Kidney (tissue), 22 donors: Measurements from ENCODE around the gene UGT2B7. TPM values are rescaled to one million over a fixed set of nuclear protein-coding genes. Genes with fewer than 3 reads are reported as not detected.
A peak's percentile ranks its signal among the peaks of the same experiment; 100 is the strongest.
"Not testable (repeated sequence)": the region's sequence is repeated elsewhere in the genome, so short reads cannot be mapped to it uniquely, and the experiment has no call there.

ENCODE experiments used
- DNase-seq, 5 donors: peaks; one replicate each; pipeline ENCODE4 v3.0.0-alpha.2; 2013 to 2020
- FAIRE-seq: peaks from 2 replicates; lab custom pipeline; 2012; peaks lifted over from hg19 to GRCh38; lab: Jason Lieb, UNC
- H3K27ac ChIP-seq, 2 donors: one replicate each; pipeline ENCODE4 v1.7.0; 2013; ENCODE audit warnings: low read depth in 2 of 2, low read length in 2 of 2, inconsistent platforms in 1 of 2
- H3K27me3 ChIP-seq: one replicate; pipeline ENCODE4 v1.7.1; 2013; ENCODE audit warnings: low read length, inconsistent platforms; ENCODE audit not compliant: control insufficient read depth, insufficient read depth
- H3K36me3 ChIP-seq, 3 donors: one replicate each; pipeline versions ENCODE4 v1.7.0 to v1.7.1; 2013; ENCODE audit warnings: low read length in 3 of 3, control low read depth in 1 of 3, inconsistent platforms in 1 of 3; ENCODE audit not compliant: insufficient read depth in 3 of 3, control insufficient read depth in 2 of 3
- H3K4me1 ChIP-seq, 3 donors: one replicate each; pipeline versions ENCODE4 v1.7.0 to v1.7.1; 2013; ENCODE audit warnings: low read length in 3 of 3, inconsistent platforms in 1 of 3, low read depth in 1 of 3; ENCODE audit not compliant: control insufficient read depth in 2 of 3, insufficient read depth in 2 of 3
- H3K4me3 ChIP-seq, 3 donors: one replicate each; pipeline versions ENCODE4 v1.7.0 to v1.8.1; 2013; ENCODE audit warnings: low read length in 3 of 3, control low read depth in 1 of 3, inconsistent platforms in 1 of 3
- H3K9ac ChIP-seq, 3 donors: one replicate each; pipeline versions ENCODE4 v1.7.0 to v1.7.1; 2013; ENCODE audit warnings: low read length in 3 of 3, control low read depth in 1 of 3, inconsistent platforms in 1 of 3
- H3K9me3 ChIP-seq, 3 donors: one replicate each; pipeline versions ENCODE4 v1.7.0 to v1.7.1; 2013; ENCODE audit warnings: low read length in 3 of 3, control low read depth in 1 of 3, inconsistent platforms in 1 of 3; ENCODE audit not compliant: control insufficient read depth in 2 of 3, insufficient read depth in 1 of 3
- CTCF ChIP-seq: IDR thresholded peaks from 3 replicates; pipeline ENCODE4 v1.5.1; 2012; ENCODE audit warnings: mild to moderate bottlenecking, moderate library complexity, borderline replicate concordance; ENCODE audit not compliant: insufficient read depth; ENCODE audit errors: extremely low read depth
- intact Hi-C: fragments of 100-400 bp; cut with DNase I; formaldehyde crosslinking; loops from one replicate; pipeline ENCODE4 v1.11.1; 2022
- long read RNA-seq, 10 donors: library from polyadenylated mRNA in 1 of 10; unstranded in 1 of 10; transcript quantifications; one replicate each; pipeline ENCODE4 v2.0.0 and lab custom pipeline, GENCODE V29; 2021 to 2026
- polyA plus RNA-seq: library from polyadenylated mRNA; stranded (reverse); fragments of 350-450 nt; fragmentation: Illumina TruSeq; extraction: RNeasy Lipid Tissue Mini Kit (QIAGEN cat#74804); gene quantifications from one replicate; pipeline ENCODE4 v1.2.3, GENCODE V29; 2014; ENCODE audit warnings: low read depth, low replicate concordance; ENCODE audit not compliant: insufficient read depth
- total RNA-seq: library from RNA; stranded (reverse); fragmentation: NEBNext Ultra II Directional; extraction: Animal tissue kit (Norgen Biotek cat#: 25700); gene quantifications from one replicate; pipeline ENCODE4 v1.2.1, GENCODE V29; 2021
- donor health status: control.
- donor health status: control.
- donor health status: control.
- donor health status: control.
- donor health status: control.
- donor health status: DM: yes; HTN: yes; CAD: no.
- donor health status: Normal renal cell carcinoma (clear cell type).

UGT2B7 gene
- total RNA-seq = 161 TPM
- 390 TPM for polyA plus RNA-seq
- long read RNA-seq, donor 1, partial matches to known transcripts = 6 of 6 reads
- long read RNA-seq, donor 1, other reads (novel, unspliced or antisense) = 0 of 6 reads
- long read RNA-seq, donor 2, transcript UGT2B7-201 (6 exons, 1,887 nt) = major isoform, 7 of 7 reads
- long read RNA-seq, donor 2, partial matches to known transcripts = 0 of 7 reads
- long read RNA-seq, donor 2, other reads (novel, unspliced or antisense) = 0 of 7 reads
- long read RNA-seq, donor 3, transcript UGT2B7-201 (6 exons, 1,887 nt) = major isoform, 21 of 28 reads
- long read RNA-seq, donor 3, partial matches to known transcripts = 0 of 28 reads
- long read RNA-seq, donor 3, other reads (novel, unspliced or antisense) = 5 of 28 reads
- long read RNA-seq, donor 4, transcript UGT2B7-201 (6 exons, 1,887 nt) = major isoform, 16 of 48 reads
- long read RNA-seq, donor 4, partial matches to known transcripts = 31 of 48 reads
- long read RNA-seq, donor 4, other reads (novel, unspliced or antisense) = 0 of 48 reads
- long read RNA-seq, donor 5 = 0 reads
- long read RNA-seq, donor 6, transcript UGT2B7-201 (6 exons, 1,887 nt) = major isoform, 23 of 61 reads
- long read RNA-seq, donor 6, partial matches to known transcripts = 29 of 61 reads
- long read RNA-seq, donor 6, other reads (novel, unspliced or antisense) = 9 of 61 reads
- long read RNA-seq, donor 7, partial matches to known transcripts = 27 of 335 reads
- long read RNA-seq, donor 7, other reads (novel, unspliced or antisense) = 307 of 335 reads
- long read RNA-seq, donor 8, partial matches to known transcripts = 0 of 9 reads
- long read RNA-seq, donor 8, other reads (novel, unspliced or antisense) = 5 of 9 reads
- long read RNA-seq, donor 9, transcript UGT2B7-201 (6 exons, 1,887 nt) = major isoform, 5 of 5 reads
- long read RNA-seq, donor 9, partial matches to known transcripts = 0 of 5 reads
- long read RNA-seq, donor 9, other reads (novel, unspliced or antisense) = 0 of 5 reads
- long read RNA-seq, donor 10, transcript UGT2B7-201 (6 exons, 1,887 nt) = major isoform, 11 of 24 reads
- long read RNA-seq, donor 10, partial matches to known transcripts = 13 of 24 reads
- long read RNA-seq, donor 10, other reads (novel, unspliced or antisense) = 0 of 24 reads

- intact Hi-C loops = no loop called here
- no peaks in the 10 kb centered on the region for H3K9me3 ChIP-seq
- FAIRE-seq (peak; percentile 8), DNase-seq (no peak)
- H3K27ac ChIP-seq = peak within 1 kb of the TSS; percentile 64 to 70
- no peaks in the 10 kb centered on the region for H3K36me3 ChIP-seq
- peak within 1 kb of the TSS in 2 of 3 donors; percentile 51 to 55 for H3K4me3 ChIP-seq
- H3K4me1 ChIP-seq = peaks cover 0 to 2% (median 0%) of the 10 kb centered on the region in 3 donors
- peak within 1 kb of the TSS in 2 of 3 donors; percentile 41 to 43 for H3K9ac ChIP-seq
- H3K27me3 ChIP-seq = no peaks in the 10 kb centered on the region
- no peak for TF ChIP-seq CTCF
Observed at GRCh38 chr4:69096111-69096656, at the start of gene UGT2B7. UGT2B7 (plus strand) TSS chr4:69096474; CDS start chr4:69096521, 47 bp downstream.

GRCh38 chr4:69049860-69050259, 46.4 kb upstream of the UGT2B7 start:
- H3K9me3 ChIP-seq = no peaks in the 10 kb centered on the region
- H3K27ac ChIP-seq = peak overlapping the region in 1 of 2 donors; percentile 53
- H3K4me1 ChIP-seq = peaks cover 0 to 4% (median 0%) of the 10 kb centered on the region in 3 donors
- DNase-seq (no peak), FAIRE-seq (peak; percentile 29)
- H3K9ac ChIP-seq = no peak overlapping the region
- H3K36me3 ChIP-seq = peaks cover 0 to 4% (median 0%) of the 10 kb centered on the region in 3 donors
- no peak for TF ChIP-seq CTCF
- no peaks in the 10 kb centered on the region for H3K27me3 ChIP-seq
- H3K4me3 ChIP-seq = peak overlapping the region in 1 of 3 donors; percentile 8
- intact Hi-C loops = no loop called here

- peak; percentile 29 for FAIRE-seq
- H3K36me3 ChIP-seq, H3K4me1 ChIP-seq, H3K27me3 ChIP-seq, intact Hi-C loops, H3K9me3 ChIP-seq: not testable (repeated sequence)
- Histone ChIP-seq H3K9ac (peak overlapping the region in 2 of 3 donors; percentile 53 to 83), H3K4me3 (peak overlapping the region; percentile 57 to 82 (median 67)), H3K27ac (peak overlapping the region; percentile 78 to 92)
- DNase-seq = peak in 4 of 5 donors; percentile 27 to 74 (median 48)
Observed at GRCh38 chr4:69050853-69051575, 45.3 kb upstream of the UGT2B7 start.
